Measurements from ENCODE around the gene HOXB13.
A peak's percentile ranks its signal among the peaks of the same experiment; 100 is the strongest.
"Not testable (repeated sequence)": the region's sequence is repeated elsewhere in the genome, so short reads cannot be mapped to it uniquely, and the experiment has no call there.

The HOXB13 gene

DNA sequence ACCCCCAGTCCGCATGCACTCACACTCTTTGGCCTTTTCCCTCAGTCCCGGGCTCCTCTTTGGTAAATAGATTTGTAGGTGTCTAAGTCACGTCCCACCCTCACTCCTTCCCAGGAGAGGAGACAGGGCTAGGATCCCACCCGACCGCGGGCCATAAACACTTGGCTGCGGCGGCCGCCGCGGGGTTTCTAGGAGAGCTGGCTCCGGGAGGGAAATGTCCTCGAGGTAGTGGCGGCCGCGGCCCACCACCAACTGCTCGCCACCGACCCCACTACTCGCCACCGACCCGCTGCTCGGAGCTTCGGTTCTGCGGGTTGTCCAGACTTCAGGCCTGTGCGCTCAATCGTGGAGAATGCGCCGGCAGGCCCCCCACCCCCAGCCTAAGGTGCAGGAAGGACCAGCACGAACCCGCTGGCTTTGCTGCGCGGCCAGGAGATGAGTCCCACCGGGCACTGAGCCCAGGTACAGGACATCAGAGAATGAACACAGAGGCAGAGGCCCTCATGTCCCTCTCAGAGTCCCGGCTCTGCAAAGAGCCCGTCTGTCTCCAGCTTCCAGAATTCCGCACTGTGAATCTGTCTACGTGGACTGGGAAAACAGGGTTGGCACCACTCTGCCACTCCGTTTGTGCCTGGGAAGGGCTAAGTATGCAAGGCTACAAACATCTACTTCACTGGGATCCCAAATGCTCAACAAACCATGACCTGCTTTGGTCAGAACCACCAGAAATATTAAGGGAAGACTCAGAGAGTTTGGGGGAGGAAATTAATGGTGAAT, 3.1 kb downstream of the HOXB13 start:
- no peak for DNase-seq

DNA sequence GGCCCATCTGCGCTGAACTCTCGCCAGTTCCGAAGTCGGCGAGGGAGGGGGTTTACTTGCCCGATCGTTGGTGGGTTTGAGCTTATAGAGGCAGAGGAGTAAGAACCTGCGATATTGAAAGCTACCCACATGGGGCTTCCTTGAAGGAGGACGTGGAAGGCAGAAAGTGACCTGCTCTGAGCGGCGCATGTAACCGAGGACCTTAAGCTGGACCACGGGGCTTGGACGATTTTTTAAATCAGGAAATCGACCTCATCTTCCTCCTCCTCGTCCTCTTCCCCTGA, 3.6 kb downstream of the HOXB13 start:
- no peak for DNase-seq

DNA sequence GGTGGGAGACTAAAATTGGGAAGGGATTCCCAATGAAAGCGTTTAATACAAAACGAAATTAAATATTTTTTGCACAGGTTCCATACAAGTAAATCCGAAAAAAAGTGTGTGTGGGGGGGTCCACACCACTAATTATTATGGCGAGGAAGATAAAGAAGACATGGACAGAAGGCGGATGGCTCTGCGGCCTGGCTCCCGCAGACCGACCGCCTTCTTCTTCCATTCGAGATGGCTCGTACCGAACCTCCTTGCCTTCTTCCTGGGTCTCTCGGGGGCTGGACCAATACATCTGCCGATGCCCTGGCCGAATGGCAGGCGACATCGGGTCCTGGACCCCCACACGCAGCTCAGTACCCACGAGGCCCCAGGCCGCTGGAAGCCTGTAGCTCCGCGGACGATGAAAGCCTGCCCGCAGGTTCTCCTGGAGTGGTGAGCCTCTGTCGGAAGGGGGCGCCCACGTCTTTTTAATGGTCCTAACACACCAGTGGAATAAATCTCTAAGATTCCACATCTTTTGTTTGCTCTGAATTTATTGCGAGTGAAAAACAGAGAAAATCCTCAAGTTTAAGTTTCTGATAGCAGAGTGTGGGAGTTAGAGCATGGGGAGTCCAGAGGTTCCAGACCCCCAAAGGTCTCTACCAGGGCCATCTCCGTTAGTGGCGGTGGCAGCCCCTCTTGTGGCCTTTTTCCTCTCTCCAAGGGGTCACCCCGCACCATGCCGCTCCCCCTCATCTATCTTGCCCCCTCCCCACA, 4.1 kb downstream of the HOXB13 start:
- peak; percentile 76 for DNase-seq

DNA sequence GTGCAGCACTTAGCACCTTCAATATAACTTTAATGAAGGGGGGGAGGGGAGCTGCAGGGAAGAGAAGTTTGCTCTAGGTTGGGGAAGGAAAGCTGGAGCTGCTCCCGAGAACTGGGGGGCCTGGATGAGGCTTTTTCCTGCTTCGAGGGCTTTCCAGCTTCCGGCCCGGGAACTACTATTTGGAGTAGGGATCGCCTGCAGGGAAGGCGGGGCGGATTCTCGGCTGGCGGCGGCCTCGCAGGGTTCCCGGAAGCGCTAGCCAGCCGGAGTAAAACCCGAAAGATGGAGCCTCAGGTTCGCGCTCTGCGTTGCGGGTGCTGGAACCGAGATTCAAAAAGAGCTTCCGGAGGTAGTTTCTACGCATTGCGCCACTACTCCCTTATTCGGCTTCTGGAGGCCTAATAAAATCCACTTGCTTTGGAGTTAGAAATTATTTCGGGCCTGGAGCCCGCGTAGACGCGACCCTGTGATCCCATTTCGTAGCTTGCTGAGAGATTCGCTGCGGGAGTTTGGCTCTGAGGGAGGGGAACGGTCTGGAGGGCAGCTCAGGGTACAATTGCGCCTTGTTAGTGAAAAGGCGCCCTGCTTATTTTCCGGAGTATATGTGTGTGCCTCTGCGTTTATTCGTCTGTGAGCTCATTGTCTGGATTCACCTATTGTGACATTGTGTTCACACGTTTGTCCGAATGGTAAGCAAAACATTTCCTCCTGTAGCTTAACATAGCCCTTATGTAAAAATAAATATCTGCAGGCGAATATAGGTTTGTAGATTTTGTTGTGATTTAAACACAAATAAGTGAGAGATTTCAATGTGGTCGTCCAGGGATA, 4.9 kb downstream of the HOXB13 start:
- no peak for DNase-seq

DNA sequence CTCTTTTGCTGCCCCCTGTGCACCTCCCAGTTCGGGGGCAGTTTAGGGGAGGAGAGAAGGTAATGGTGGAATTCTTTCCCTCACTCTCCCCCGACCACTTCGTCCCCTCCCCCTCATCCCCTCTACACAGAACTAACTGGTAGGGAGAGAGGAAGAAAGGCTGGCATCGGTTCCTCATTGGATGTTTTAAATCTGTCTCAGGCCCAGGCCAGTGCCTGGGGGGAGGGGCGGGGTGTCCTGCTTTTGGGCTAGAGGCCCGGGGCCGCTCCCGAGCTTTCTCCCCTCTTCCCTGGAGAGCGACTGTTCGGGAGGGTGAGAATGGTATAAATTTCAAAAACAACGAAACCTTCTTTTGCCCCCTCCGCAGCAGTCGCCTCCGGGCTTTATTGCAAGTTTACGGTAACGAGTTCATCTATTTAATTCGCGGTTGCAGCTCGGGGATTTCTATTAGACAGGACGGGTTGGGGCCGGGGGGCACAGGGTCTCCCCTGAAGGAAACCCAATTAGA, 5.6 kb downstream of the HOXB13 start, which contains the start of gene PRAC2:
Gene PRAC2, plus strand, starts transcription at position 271 of the 508 bp plus-strand sequence. CDS start 1,226 bp downstream, outside the sequence.
- DNase-seq: no peak

DNA sequence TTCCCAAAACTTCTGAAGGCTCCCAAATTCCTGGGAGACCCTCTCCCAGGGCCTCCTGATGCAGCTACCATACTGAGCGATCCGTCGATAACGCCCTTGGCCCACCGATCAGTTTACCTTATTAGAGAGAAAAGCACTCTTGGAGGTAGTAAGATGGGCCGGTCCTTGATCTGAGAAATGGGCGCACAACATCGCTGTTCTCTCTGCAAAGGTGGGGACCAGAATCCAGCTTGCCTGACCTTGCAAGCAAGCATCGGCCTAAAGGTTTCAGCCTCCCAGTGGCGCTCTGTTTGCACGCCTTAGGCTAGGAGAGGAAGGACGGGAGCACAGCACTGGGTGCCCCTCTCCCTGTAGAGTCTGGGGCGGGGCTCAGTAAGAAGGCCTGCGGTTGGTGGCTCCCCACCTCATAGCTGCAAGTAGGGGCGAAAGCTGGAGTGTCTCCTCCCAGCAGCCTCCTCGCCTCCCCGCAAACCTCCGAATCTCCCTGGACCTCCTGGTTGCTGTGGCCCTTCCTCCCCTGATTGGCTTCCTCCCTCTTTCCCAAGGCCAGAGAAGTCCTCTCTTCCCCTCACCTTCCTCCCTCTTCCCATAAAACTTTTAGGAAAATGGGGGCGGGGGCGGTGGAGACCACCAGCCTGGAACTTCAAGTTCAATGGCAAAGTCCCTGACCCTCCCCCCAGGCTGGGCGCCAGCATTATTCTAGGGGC, 6.2 kb downstream of the HOXB13 start, which contains the start of gene PRAC1:
Gene PRAC1, minus strand, starts transcription at position 318 of the 707 bp plus-strand sequence. Its CDS starts 126 bp downstream, at position 192.
- no peak for DNase-seq

DNA sequence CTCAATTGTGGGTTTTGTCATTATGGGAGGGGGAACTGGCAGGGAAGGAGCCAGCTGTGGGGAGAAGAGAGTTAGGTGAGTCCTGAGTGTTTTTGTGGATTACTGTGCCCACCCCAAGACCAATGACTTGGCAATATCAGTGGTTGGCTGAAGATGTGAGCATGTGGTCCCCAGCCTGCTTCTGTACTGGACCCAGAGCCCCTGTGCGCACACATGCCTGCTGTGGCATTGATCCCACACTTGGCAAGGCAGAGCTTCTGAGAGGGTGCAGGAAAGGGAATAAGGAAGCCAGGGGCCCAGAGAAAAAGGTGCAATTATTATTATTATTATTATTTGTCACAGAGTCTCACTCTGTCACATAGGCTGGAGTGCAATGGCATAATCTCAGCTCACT, 7.5 kb downstream of the HOXB13 start:
- no peak for DNase-seq

DNA sequence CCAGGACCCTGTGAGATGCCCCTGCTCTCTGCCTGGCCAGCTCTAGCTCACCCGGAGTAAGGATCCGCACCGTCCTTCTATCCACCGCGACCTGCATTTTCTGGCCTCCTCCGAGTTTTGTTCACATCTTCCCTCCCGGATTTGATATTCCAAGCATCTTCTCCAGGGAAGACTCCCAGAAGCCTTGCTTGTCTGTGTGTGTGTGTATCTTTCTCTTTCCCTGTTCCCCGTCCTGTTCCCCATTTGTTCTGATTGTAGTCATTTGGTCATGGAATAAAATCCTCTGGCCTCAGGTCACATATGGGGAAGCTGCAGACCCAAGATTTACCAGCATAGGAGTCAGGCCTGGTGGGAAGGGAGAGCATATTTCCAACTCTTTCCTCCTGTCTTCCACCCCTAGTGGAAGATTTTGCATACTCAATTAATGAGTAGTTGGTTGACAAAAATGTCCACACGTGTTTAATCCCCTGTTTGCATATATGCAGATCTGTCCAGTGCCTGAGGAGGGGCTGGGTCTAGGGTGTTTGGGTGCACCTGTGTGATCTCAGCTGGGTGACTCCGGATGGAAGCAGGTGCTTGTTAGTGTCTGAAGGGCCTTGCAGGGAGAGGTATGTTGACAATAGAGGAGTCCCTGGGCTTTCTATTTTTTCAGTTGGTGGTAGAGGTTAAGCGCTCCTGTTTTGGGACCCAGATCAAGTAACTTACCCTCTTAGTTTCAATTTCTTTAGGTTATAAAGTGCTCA, 8.1 kb downstream of the HOXB13 start:
- DNase-seq: no peak

DNA sequence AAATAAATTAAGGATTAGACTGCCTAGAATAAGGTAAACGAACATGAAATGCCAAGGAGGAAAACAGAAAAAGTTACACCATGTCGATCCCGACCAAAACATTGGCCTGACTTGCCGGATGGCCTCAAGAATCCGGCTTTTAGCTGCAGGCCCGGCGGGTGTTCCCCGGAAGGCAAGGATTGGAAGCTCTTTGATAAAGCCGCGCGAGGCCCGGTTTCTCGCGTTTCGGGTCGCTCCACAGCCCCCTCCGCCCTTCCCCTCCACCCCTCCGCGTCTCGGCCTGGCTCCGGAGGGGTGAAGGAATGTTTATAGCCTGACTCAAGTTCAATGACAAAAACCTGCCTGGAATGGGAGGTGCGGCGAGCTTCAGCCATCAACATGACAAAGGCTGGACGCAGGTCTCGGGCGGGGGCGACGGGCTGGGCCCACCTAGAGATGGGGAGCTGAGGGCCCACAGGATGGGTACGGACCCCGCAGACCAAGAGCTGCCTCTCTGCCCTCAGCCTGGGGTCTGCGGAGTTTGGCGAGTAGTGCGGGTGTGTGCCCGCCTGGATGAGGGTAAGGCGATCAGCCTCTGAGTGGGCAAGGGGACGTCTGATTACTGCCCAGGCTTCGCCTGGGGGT, 8.8 kb downstream of the HOXB13 start:
- DNase-seq: no peak

DNA sequence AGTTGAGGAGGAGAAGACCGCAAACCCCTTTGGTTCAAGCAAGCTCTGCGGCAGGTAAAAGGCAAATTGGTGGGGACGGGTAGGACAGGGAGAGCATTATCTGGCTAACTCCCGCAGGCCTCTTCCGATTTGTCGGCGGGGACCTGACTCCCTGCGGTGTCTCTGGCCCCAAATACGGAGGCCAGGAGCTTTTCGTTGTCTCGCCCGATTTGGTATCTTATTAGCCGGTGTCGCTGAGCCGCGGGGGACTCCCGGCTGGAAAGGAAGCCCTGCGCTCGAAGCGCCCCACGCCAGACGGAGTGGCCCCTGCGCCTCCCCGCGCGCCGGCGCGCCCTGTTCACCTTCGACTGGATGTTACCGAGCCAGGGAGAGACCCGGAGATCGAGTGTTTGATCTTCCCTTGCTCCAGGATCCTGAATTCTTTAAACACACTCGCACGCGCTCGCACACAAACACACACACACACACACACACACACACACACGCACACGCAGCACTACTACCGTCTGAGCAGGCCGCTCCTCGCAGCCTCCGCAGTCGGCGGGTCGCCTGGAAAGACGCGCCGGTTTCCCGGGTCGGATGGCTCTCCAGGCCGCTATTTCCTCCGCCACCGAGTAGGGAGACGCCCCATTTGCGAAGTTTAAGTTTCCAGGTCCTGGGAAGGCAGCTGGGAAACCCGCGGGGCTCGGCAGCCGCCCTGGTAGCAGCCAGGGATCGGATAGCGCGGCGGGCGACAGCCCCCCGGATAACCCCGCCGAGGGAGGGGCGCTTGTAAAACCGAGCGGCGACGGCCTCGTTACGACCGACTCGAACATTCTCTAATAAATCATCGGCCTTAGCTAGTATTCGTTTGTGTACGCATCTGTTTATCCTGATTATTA, 9.5 kb downstream of the HOXB13 start:
- DNase-seq: no peak

DNA sequence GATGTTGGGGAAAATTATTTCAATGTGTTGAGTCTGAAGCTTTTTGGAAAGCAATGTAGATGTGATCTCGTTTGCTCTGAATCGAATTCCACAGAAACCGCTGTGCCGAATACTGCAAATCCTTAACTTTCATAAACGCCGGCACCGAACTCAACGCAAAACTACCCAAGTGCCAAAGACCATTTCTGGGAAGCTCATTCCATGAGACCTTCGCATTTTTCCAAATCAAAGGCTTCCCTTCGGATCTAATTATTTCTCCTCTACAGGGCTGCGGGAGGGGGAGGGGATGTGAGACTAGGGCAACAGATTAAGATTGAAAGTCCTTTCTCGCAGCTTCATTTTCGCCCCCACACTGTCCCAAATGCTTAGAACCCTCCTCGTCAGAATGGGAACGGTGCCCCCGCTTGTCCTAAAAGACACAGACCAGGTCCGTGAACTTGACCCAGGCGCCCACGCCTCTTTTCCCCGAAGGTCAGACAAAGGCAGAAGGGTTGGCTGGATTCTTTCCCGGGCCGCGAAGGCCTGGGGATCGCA, 10.3 kb downstream of the HOXB13 start:
- DNase-seq: no peak

DNA sequence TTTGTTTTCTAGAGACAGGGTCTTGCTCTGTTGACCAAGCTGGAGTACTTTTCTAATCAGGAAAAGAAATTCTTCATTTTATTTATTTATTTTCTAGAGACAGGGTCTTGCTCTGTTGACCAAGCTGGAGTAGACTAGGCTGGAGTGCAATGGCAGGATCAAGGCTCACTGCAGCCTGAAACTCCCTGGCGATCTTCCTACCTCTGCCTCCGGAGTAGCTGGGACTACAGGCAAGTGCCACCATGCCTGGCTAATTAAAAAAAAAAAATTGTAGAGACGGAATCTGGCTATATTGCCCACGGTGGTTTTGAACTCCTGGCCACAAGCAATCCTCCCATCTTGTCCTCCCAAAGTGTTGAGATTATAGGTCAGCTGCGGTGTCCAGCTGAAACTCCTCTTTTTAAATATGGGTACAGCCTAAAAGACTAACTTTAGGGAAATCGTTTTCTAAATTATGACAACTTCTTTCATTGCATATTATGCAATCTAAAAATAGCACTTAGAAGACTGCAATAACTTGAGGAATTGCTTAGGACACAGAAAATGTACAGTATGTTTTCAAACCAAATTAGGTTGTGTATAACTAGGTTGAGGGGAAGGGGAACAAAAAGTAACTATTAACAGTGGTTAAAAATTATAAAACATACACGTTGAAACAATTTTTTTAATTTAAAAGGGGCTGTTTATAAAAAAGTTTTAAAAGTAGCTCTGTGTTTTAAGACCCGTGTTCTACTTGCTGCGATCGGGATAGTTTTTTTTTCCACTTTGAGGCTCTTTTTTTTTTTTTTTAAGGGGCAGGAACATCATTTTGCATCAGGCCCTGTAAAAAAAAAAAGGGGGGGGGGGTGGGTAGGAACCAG, 11.0 kb downstream of the HOXB13 start:
- DNase-seq: no peak

DNA sequence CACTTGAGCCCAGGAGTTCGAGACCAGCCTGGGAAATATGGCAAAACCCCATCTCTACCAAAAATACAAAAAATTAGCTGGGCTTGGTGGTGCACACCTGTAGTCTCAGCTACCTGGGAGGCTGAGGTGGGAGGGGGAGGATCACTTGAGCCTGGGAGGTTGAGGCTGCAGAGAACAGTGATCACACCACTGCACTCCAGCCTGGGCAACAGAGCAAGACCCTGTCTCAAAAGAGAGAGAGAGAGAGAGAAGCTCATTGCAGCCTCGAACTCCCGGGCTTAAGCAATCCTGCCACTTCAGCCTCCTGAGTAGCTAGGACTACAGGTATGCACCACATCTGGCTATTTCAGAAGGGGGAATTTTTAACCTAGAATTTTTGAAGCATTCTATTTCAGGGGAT, 12.0 kb downstream of the HOXB13 start:
- not testable (repeated sequence) for DNase-seq

DNA sequence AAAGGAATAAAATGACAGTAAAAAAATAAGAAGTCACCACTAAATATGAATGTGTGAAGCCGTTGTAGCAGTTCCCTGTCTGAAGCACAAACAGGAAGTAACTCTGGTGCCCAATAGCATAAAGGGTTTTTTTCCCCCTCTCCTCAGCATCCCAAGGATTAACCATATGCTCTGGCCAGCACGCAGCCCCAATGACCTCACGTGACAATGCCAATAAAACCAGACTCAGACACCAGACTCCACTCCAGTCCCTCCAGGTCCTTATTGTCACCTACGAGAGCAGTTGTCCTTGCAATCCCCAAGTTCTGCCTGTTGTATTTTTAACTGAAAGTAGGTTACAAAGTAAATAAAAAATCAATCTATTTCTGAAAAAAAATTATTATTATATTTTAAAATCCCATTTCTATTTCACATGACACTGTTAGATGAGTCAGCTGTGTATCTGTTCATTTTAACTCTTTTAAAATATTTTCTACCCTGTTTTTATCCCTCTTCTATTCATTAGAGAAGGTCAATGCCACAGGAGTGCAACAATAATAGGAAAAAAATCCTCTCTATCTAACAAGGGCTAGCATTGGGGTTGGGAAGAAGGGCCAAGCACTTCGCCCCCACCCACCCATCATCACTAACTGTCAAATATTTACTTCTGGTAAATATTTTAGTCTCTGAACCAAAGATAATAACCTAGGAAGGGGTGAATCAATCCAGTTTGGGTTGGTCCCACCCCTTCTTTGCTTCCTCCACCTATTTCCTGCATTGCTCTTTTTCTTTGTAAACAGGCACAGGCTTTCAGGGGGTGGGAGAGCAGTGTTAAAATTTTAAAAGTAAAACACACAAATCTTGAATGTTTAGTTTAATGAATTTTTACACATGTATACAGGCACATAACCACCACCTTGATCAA, 12.8 kb downstream of the HOXB13 start:
- DNase-seq: no peak

DNA sequence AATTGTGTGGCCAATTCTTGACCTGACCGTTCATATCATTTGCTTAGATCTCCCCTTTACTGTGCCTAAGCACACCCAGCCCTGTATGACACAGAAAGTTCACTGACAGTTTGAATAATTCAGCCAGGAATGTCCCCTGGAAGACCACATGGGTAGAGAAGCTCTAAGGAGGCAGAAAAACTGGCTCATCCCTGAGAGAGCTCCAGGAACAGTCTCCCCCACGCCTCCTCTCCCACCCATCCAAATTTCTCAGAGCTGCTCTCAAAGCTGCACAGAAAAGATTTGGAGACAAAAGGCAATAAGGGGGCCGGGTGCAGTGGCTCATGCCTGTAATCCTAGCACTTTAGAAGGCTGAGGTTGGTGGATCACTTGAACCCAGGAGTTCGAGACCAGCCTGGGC, 17.4 kb downstream of the HOXB13 start:
- DNase-seq: no peak

DNA sequence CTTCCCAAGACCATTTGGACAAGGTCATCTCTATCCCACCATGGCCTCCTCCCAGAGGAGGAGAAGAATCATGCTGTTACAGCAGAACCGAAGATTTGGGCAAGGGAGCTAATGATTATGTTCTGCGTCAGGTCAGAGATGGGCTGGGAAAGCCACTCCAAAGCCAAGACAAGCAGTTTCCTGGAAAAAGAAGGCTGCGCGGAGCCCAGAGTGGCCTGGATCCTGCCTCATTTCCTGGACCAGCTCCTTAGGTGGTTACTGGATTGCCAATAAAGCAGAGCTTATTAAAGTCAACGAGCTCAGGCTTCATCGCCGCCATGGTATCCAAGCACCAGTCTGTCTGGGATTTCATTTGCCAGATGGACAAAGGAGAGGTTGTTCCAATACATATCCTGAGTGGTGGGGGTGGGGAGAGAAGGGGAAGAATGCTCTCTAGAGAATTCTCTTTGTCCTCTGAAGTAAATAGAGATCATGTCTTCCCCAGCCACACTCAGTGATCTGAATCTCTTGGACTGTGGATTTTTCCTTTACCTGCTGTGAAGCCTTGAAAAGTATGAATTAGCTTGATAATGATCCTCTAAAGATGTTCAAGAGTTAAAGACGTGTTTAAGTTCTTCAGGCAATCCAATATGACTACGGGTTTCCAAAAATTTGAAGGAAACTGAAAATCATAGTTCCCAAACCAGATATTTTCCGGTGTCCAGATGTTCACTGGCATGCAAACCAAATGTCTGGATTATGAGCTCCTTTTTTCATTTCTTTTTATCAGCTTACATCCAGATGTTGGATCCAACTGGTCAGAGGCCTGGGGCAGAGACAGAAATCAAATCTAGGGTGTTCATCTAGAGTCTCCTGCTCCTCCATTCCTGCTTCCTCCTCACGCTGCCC, 23.9 kb downstream of the HOXB13 start:
- DNase-seq: no peak

All from activated CD8-positive, alpha-beta memory T cell treated with anti-CD3 and anti-CD28 coated beads, Interleukin-2, amount 50 U/mL, for 4 hours (primary cell).